Left lung (tissue), 10 donors: ENCODE results near the gene FBXL15. TPM values are rescaled to one million over a fixed set of nuclear protein-coding genes. Genes with fewer than 3 reads are reported as not detected.

Experiments used
- ATAC-seq: fragments of 200-7000 bp; cut with Tn5 transposase; one replicate; pipeline ENCODE4 v1.9.1; 2020; ENCODE audit warnings: moderate library complexity
- DNase-seq, 4 donors: peaks; one replicate each; pipeline ENCODE4 v3.0.0-alpha.2; 2013 to 2020
- H3K27ac ChIP-seq, 2 donors: fragments of 200-600 bp; sonication (generic) in 1 of 2; one replicate each; pipeline versions ENCODE4 v1.5.0 to v1.8.0; 2020 to 2021
- H3K27me3 ChIP-seq, 2 donors: fragments of 200-600 bp; sonication (generic) in 1 of 2; one replicate each; pipeline versions ENCODE4 v1.5.0 to v1.8.0; 2020 to 2021
- H3K36me3 ChIP-seq, 2 donors: fragments of 200-600 bp; sonication (generic) in 1 of 2; one replicate each; pipeline versions ENCODE4 v1.5.0 to v1.8.0; 2020 to 2021
- H3K4me1 ChIP-seq, 2 donors: fragments of 200-600 bp; one replicate each; pipeline ENCODE4 v1.8.0; 2021
- H3K4me3 ChIP-seq, 2 donors: fragments of 200-600 bp; sonication (generic) in 1 of 2; one replicate each; pipeline versions ENCODE4 v1.5.0 to v1.8.0; 2020 to 2021; ENCODE audit warnings: mild to moderate bottlenecking in 1 of 2
- H3K9me3 ChIP-seq, 2 donors: fragments of 200-600 bp; sonication (generic) in 1 of 2; one replicate each; pipeline versions ENCODE4 v1.5.0 to v1.8.0; 2020 to 2021
- intact Hi-C, 2 donors: fragments of 100-400 bp; cut with DNase I; formaldehyde crosslinking; loops; one replicate each; pipeline versions ENCODE4 v1.11.2 to v1.14.2; 2022
- polyA plus RNA-seq, 6 donors: library from polyadenylated mRNA; unstranded; fragments of 120-200 nt; gene quantifications; one replicate each; pipeline ENCODE4 v1.2.1, GENCODE V29; 2013; ENCODE audit not compliant: insufficient read length in 6 of 6
- total RNA-seq, 2 donors: library from RNA; stranded (reverse); fragmentation: NEBNext Ultra II Directional; extraction: Animal tissue kit (Norgen Biotek cat#: 25700); gene quantifications; one replicate each; pipeline ENCODE4 v1.2.1, GENCODE V29; 2021
- TF ChIP-seq, protein P1 (sequence below), 2 donors: fragments of 200-600 bp; sonication (generic) in 1 of 2; IDR thresholded peaks; one replicate each; pipeline versions ENCODE4 v1.5.0 to v1.8.0; 2021; ENCODE audit warnings: antibody characterized with exemption in 2 of 2
- donor health status: DM: no; HTN: yes; CAD: no.
- donor health status: DM: no; HTN: no; CAD: no.

Gene FBXL15
- total and polyA plus RNA-seq, 8 donors, result 5.7 to 18.7 (median 7.4) TPM

DNA sequence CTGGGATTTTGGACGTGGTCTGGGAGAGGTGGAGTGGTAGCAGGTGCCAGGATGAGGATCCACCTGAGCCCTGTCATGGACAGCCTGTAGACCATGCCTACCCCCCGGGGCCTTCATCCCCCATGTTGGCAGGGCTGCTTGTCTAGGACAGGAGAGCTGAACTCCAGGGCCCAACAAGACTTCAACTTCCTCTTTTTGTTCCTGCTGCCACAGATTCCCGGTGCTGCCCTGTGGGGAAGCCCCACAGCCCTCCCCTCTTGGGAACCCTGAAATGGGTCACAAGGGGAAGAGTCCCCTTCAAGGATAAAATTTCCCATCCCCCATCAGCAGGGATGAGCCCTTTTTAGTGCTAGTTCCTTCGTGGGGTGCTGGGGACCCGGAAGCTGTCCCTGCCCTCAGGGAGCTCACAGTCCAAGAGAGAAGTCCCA is 13.0 kb downstream of the FBXL15 start:
- H3K36me3 ChIP-seq, result no peaks in the 10 kb centered on the region
- H3K4me1 ChIP-seq, result peaks cover 13 to 55% of the 10 kb centered on the region in 2 donors
- peak overlapping the region in 1 of 2 donors; percentile 88 for H3K4me3 ChIP-seq
- no peaks in the 10 kb centered on the region for H3K27me3 ChIP-seq
- DNase-seq (peak in 2 of 4 donors; percentile 55 to 75), ATAC-seq (no peak)
- intact Hi-C loops, result loop anchor here in 1 of 2 donors (5.0 kb wide), 1 partner anchor 44 kb away; no protein-coding TSS in a partner anchor
- H3K27ac ChIP-seq, result peak overlapping the region in 1 of 2 donors; percentile 84
- TF ChIP-seq, protein P1, sequence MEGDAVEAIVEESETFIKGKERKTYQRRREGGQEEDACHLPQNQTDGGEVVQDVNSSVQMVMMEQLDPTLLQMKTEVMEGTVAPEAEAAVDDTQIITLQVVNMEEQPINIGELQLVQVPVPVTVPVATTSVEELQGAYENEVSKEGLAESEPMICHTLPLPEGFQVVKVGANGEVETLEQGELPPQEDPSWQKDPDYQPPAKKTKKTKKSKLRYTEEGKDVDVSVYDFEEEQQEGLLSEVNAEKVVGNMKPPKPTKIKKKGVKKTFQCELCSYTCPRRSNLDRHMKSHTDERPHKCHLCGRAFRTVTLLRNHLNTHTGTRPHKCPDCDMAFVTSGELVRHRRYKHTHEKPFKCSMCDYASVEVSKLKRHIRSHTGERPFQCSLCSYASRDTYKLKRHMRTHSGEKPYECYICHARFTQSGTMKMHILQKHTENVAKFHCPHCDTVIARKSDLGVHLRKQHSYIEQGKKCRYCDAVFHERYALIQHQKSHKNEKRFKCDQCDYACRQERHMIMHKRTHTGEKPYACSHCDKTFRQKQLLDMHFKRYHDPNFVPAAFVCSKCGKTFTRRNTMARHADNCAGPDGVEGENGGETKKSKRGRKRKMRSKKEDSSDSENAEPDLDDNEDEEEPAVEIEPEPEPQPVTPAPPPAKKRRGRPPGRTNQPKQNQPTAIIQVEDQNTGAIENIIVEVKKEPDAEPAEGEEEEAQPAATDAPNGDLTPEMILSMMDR (IDR thresholded peaks at IDR 0.05), result no peak
- H3K9me3 ChIP-seq, result no peaks in the 10 kb centered on the region

DNA sequence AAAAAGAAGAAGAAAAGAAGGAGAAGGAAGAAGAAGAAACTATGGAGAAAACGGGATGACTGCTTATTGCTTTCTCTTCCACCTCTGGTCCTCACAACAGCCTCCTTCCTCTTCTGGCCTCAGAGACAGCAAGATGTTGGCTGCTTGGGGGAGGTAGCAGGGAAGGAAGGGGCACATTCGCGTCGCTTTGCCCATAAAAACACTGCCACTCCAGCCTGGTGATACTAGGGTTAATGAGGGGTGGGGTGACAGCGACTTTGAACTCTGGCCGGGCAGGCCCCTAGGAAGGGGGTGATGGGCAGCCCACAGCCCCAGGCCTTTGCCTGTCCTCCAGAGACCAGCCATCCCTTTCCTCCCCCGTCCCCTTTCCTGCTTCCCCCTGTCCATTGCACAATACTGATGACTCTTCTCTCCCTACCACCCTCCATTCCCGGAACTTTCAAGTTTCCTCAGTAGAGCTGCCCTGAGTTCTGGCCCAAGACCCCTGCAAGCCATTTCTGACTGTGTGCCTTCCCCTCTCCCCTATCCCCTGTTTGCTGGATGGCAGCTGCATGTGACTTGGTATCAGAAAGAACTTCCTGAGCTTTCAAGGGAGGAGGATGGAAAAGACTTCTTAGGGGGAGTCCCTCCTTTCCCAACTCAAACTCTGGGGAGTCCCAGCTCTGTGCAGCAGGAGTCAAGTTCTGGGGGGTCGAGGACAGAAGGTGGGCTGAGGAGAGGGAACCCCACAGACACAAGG is 13.9 kb downstream of the FBXL15 start:
- intact Hi-C loops, result loop anchor here in 1 of 2 donors (5.0 kb wide), 1 partner anchor 43 kb away; no protein-coding TSS in a partner anchor
- H3K27ac ChIP-seq, result peak overlapping the region; percentile 77 to 84
- TF ChIP-seq, protein P1 (IDR thresholded peaks at IDR 0.05), result no peak
- peak overlapping the region in 1 of 2 donors; percentile 38 for H3K4me3 ChIP-seq
- H3K27me3 ChIP-seq, result no peaks in the 10 kb centered on the region
- ATAC-seq, result peak; percentile 9
- H3K9me3 ChIP-seq, result no peaks in the 10 kb centered on the region
- DNase-seq, result peak in 1 of 4 donors; percentile 38
- peaks cover 13 to 55% of the 10 kb centered on the region in 2 donors for H3K4me1 ChIP-seq
- no peaks in the 10 kb centered on the region for H3K36me3 ChIP-seq

DNA sequence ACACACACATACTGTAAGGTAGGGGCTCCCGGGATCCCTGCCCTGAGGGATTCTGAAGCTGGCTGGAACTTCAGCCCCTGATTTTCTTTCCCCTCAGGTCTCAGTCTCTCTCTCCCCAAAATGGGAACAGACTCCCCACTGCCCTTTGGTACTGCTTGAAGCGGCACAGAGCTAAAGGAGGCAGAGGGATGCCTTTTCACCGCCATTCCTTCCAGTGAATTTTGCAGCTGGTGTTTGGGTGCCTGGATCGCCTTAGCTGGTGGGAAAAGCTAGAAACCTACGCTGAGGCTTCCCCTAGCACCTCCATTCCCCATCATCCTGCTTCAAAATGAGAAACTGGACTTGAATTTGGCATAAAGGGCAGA is 14.5 kb downstream of the FBXL15 start:
- no peak for DNase-seq
- no peak for ATAC-seq
- intact Hi-C loops, result no loop called here

DNA sequence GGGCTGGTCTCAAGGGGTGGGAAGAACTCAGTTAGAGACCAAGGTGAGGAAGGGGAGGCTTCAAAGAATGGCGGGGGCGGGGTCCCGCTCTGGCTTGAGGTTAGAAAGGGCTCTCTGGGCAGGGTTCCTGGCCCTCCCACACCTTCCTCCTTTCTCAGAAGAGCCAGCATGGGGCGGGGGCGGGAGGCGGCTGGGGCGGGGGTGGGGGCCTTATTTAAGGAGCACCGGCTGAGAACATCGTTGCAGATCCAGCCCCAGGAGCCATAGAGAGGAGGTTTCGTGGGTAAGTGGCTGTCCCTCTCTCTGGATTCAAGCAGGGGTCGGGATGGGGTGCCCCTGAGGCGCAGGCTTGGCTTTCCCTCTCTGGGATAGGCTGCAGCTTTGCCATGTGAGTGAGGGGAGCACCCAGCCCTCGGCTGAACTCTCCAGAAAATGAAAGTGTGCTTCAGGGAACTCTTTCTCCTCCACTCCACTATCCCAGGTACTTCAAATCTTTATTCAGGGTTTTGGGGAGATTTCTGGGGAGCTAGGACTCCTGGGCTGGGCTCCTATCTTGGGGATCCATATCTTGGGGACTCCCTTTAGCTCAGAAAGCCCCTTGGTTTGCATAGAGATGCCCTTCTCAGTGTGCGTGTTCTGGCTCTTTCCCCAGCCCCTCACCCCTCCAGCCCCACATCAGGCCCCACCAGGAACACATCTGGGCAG is 15.0 kb downstream of the FBXL15 start:
- no peaks in the 10 kb centered on the region for H3K9me3 ChIP-seq
- peaks cover 13 to 55% of the 10 kb centered on the region in 2 donors for H3K4me1 ChIP-seq
- peak in 3 of 4 donors; percentile 65 to 85 (median 67) for DNase-seq
- intact Hi-C loops, result no loop called here
- TF ChIP-seq, protein P1 (IDR thresholded peaks at IDR 0.05), result no peak
- H3K27ac ChIP-seq, result peak overlapping the region; percentile 77 to 84
- peak overlapping the region; percentile 15 to 38 for H3K4me3 ChIP-seq
- ATAC-seq, result peak; percentile 44
- no peaks in the 10 kb centered on the region for H3K36me3 ChIP-seq
- H3K27me3 ChIP-seq, result no peaks in the 10 kb centered on the region

More for the DNA sequence above, 14.5 kb downstream of the FBXL15 start:
- no peaks in the 10 kb centered on the region for H3K9me3 ChIP-seq
- peaks cover 13 to 55% of the 10 kb centered on the region in 2 donors for H3K4me1 ChIP-seq
- TF ChIP-seq, protein P1 (IDR thresholded peaks at IDR 0.05), result no peak
- no peaks in the 10 kb centered on the region for H3K36me3 ChIP-seq
- H3K4me3 ChIP-seq, result peak overlapping the region; percentile 15 to 38
- H3K27ac ChIP-seq, result peak overlapping the region; percentile 77 to 84
- H3K27me3 ChIP-seq, result no peaks in the 10 kb centered on the region

DNA sequence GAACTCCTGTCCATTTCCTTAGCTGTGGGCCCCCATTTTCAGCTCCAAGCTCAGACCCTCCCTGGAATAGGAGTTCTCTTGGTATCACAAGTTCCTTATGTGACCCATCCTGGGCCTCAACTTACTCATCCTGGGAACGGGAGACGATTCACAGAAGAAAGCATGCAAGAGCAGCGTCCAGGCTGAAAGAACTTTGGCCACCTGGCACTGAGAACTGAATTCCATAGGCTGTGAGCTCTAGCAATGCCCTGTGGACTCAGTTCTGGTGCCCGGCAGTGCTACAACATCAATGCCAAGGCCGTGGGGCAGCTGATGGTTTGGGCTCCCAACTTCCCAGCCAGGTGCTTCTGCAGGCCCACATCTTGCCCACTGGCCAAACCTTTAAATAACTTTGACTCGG is 15.7 kb downstream of the FBXL15 start:
- ATAC-seq (no peak), DNase-seq (no peak)
- H3K9me3 ChIP-seq, result no peaks in the 10 kb centered on the region
- H3K4me3 ChIP-seq, result peak overlapping the region; percentile 15 to 38
- TF ChIP-seq, protein P1 (IDR thresholded peaks at IDR 0.05), result no peak
- H3K4me1 ChIP-seq, result peaks cover 13 to 52% of the 10 kb centered on the region in 2 donors
- H3K36me3 ChIP-seq, result no peaks in the 10 kb centered on the region
- intact Hi-C loops, result no loop called here
- no peaks in the 10 kb centered on the region for H3K27me3 ChIP-seq
- peak overlapping the region; percentile 77 to 84 for H3K27ac ChIP-seq
